Subcutaneous adipose tissue (tissue), 4 donors: Measurements from ENCODE around the gene SPECC1L. TPM values are rescaled to one million over a fixed set of nuclear protein-coding genes. Genes with fewer than 3 reads are reported as not detected.

ENCODE experiments used
- total RNA-seq, 4 donors: library from RNA; depleted of rRNA; stranded (reverse); fragments of >200 nt; gene quantifications; one replicate each; pipeline ENCODE4 v1.1.0, GENCODE V29; 2016
- TF ChIP-seq, protein P1 (sequence below): fragments of 450-650 bp; IDR thresholded peaks from one replicate; pipeline ENCODE4 v1.5.1; 2016; ENCODE audit warnings: low read depth, mild to moderate bottlenecking, control low read depth, antibody characterized with exemption, moderate library complexity

SPECC1L gene
- total RNA-seq, 4 donors from 2014 or later, result 30.8 to 44.3 (median 38.4) TPM

DNA sequence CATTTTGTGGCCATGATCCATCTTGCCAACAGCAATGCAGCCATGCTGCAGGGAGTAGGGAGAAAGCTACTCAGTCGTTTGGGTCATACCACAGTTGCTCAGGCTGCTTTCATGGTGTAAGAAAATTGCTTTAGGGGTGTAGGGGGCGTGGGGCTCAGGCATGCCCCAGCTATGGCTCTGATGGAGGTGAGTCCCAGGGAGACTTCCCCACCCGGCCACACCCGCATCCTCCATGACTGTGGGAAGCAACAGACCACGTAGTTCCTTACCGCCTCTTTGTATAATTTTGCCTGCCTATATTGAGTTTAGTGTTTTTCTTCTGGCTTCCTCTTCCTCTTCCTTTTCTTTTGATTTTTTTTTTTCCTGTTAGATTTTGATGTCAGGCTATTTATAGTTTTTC is 58.8 kb downstream of the SPECC1L start:
- TF ChIP-seq, protein P1, sequence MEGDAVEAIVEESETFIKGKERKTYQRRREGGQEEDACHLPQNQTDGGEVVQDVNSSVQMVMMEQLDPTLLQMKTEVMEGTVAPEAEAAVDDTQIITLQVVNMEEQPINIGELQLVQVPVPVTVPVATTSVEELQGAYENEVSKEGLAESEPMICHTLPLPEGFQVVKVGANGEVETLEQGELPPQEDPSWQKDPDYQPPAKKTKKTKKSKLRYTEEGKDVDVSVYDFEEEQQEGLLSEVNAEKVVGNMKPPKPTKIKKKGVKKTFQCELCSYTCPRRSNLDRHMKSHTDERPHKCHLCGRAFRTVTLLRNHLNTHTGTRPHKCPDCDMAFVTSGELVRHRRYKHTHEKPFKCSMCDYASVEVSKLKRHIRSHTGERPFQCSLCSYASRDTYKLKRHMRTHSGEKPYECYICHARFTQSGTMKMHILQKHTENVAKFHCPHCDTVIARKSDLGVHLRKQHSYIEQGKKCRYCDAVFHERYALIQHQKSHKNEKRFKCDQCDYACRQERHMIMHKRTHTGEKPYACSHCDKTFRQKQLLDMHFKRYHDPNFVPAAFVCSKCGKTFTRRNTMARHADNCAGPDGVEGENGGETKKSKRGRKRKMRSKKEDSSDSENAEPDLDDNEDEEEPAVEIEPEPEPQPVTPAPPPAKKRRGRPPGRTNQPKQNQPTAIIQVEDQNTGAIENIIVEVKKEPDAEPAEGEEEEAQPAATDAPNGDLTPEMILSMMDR, result no peak

DNA sequence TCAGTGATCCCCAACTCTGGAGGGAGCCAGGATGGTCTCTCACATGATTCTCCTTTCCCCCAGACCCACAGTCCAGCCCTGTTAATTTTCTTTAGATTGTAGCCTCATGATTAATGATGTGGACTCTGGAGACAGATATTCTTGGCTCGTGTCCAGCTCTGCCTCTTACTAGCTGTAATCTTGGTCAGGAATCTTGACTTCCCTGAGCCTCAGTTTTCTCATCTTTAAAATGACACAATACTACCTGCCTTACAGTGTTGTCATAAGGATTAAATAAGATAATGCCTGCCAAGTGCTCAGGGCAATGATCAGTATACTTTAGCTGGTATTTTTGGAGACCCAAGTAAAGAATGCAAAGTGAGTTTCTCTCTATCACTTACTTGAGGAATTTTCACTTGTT is 60.0 kb downstream of the SPECC1L start:
- TF ChIP-seq, protein P1, result no peak

DNA sequence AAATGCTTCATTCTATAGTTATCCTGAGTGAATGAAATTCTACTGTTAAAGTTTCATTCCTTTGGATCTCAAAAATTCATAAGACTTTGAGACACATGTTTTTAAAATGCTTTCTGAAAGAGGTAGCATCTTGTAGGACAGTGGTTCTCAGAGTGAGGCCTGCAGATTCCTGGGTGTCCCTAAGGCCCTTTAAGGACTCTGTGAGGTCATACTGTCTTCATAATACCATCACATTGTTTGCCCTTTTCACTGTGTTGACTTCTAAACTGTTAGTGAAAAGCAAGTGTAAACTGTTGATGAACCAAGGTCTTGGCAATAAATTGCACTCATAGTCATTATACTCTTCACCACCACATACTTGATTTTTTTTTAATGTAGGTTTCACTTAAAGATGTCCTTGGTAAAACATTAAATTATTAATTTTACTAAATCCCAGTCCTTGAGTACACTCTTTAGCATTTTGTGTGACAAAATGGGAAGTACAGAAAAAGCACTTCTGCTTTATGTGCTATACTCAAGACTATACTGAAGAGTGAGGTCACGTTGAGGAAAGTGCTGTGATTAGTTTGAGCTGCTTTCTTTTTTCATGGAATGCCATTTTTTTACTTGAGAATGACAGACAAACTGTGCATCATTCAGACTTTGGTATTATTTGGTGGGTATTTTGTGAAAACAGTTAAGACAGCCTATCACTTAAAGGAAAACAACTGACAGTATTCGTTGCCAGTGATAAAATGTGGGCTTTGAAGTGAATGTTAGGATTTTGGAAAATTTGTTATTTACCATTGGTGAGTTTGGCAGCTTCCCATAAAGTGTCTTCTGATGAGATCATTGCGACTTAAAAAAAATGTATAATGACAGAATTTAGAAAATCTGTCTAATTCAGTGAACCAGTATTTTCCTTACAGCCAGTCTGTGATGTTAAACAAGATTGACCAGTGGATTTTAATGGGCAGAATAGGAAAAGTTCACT is 61.1 kb downstream of the SPECC1L start:
- TF ChIP-seq, protein P1, result no peak

DNA sequence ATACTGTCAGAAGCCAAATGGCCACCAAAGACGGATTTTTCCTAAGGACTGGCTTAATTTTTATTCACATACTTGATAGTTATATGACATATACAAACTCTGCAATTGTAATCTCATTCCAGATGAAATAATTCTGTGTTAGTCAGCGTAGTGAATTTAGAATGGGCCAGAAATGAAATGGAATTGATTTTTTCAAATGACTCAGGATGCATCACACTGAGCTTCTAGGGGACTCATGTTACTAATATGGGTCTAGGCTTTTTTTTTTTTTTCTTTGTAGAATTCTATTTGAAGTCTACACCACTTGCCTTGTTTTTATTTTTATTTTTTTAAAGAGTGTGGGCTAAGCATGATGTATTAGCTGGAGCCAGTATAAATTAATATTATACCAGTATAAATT is 62.7 kb downstream of the SPECC1L start:
- TF ChIP-seq, protein P1, result no peak

DNA sequence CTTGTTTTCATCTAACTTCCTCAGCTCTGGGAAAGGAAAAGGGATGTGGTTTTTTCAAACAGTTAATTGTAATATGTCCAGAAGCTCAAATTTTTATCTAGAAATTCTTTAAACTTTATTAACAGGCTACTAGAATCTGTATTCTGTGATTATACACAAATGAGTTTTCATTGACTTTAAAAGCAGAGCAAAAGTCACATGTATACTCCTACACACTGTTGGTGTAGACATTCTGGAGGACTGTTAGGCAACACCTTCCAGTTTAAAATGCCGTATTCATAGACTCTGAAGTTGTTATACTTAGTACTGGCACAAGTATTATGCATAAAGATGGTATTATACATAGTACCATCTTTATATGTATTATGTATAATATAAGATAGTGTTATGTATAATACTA is 64.9 kb downstream of the SPECC1L start:
- TF ChIP-seq, protein P1, result no peak

DNA sequence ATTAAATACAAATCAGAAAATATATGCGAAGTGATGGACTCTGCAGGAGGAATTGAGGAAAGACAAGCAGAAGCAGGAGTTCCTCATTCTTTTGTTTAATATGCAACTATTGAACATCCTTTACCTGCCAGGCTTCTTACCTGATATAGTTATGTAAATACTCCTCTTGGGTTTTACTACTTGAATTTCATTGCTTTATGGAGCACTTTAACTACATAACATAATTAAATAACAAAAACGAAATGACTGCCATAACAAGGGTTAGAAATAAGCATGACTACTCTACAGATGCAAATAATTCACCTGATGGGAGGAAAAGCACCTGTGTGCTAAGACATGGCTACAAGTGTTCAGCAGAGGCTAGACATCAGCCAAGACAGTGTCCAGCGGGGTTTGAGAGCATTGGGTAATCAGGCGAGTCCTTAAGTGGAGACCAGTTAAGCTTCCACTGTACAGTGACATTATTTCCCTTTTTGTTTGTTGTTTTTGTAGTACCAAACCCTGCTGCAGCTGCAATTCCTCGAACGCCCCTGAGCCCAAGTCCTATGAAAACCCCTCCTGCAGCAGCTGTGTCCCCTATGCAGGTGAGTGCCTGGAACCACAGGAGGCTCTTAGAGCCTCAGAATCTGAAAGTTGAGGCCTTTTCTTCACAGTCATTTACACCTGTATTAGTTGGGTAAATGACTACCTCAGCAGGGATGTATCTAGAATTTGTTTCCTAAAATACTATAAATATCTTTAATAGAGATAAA is 67.4 kb downstream of the SPECC1L start:
- TF ChIP-seq, protein P1, result no peak
